BJ (cell line): Measurements from ENCODE around the gene PRDM13. TPM values are rescaled to one million over a fixed set of nuclear protein-coding genes. Genes with fewer than 3 reads are reported as not detected.

Experiments used
- CTCF ChIA-PET: fragments of 350-600 bp; formaldehyde crosslinking; extraction: SDS; loops from one replicate; lab custom pipeline; 2021; ENCODE audit warnings: antibody characterized with exemption, inconsistent platforms; lab: Yijun Ruan, JAX
- POLR2A ChIA-PET: fragments of 300-600 bp; sonication (Branson Sonifier 250); formaldehyde crosslinking; extraction: SDS; loops from one replicate; lab custom pipeline; 2021; ENCODE audit warnings: antibody characterized with exemption; lab: Charles Lee
- DNase-seq: peaks from one replicate; pipeline ENCODE4 v3.0.0-alpha.2; 2011; ENCODE audit warnings: low read depth
- H3K27me3 ChIP-seq: 2 replicates; pipeline ENCODE4 v1.6.0; 2011; ENCODE audit warnings: low read length; ENCODE audit not compliant: control insufficient read depth, insufficient read depth
- H3K36me3 ChIP-seq: 2 replicates; pipeline ENCODE4 v1.5.1; 2011; ENCODE audit warnings: low read length; ENCODE audit not compliant: control insufficient read depth, insufficient read depth
- H3K4me3 ChIP-seq: 2 replicates; pipeline ENCODE4 v1.5.1; 2011; ENCODE audit warnings: low read depth, mild to moderate bottlenecking, control low read depth, low read length
- CTCF ChIP-seq: IDR thresholded peaks from 2 replicates; pipeline ENCODE4 v1.5.1; 2011; ENCODE audit warnings: low read depth, mild to moderate bottlenecking, control low read depth, inconsistent platforms, low read length, moderate library complexity; ENCODE audit not compliant: insufficient read depth
- polyA minus RNA-seq: library from RNA; depleted of rRNA, polyadenylated mRNA; stranded (reverse); fragments of >200 nt; gene quantifications from 2 replicates; pipeline ENCODE4 v1.2.3, GENCODE V29; 2011; rRNA and poly(A)+ RNA removed
- polyA plus RNA-seq: library from polyadenylated mRNA; depleted of rRNA; stranded (reverse); fragments of >200 nt; gene quantifications from 2 replicates; pipeline ENCODE4 v1.2.3, GENCODE V29; 2011; rRNA removed

PRDM13 gene
- polyA plus RNA-seq (not detected in 2 replicates), polyA minus RNA-seq (not detected in 2 replicates)

GRCh38 chr6:99606656-99607415 lies at the start of gene PRDM13:
Gene PRDM13, plus strand, starts transcription at chr6:99606833. Its CDS starts 202 bp downstream, at chr6:99607035.
- ChIA-PET CTCF (no interaction called here), POLR2A (no interaction called here)
- DNase-seq = no peak
- H3K27me3 ChIP-seq = peaks cover 73% of the 10 kb centered on the region
- TF ChIP-seq CTCF = no peak
- H3K36me3 ChIP-seq = no peaks in the 10 kb centered on the region
- no peak within 1 kb of the TSS for H3K4me3 ChIP-seq

- peaks cover 7% of the 10 kb centered on the region for H3K36me3 ChIP-seq
- CTCF ChIA-PET = no interaction called here
- POLR2A ChIA-PET = no interaction called here
Observed at GRCh38 chr6:99559057-99559456, 47.6 kb upstream of the PRDM13 start.

GRCh38 chr6:99560668-99561067 lies 46.0 kb upstream of the PRDM13 start:
- no peak overlapping the region for H3K4me3 ChIP-seq
- CTCF ChIA-PET = no interaction called here
- H3K36me3 ChIP-seq = peaks cover 7% of the 10 kb centered on the region
- H3K27me3 ChIP-seq = no peaks in the 10 kb centered on the region
- TF ChIP-seq CTCF = no peak
- no peak for DNase-seq
- POLR2A ChIA-PET = no interaction called here

More at GRCh38 chr6:99559057-99559456, 47.6 kb upstream of the PRDM13 start:
- no peak for DNase-seq
- no peaks in the 10 kb centered on the region for H3K27me3 ChIP-seq
- H3K4me3 ChIP-seq = no peak overlapping the region
- no peak for TF ChIP-seq CTCF

DNA sequence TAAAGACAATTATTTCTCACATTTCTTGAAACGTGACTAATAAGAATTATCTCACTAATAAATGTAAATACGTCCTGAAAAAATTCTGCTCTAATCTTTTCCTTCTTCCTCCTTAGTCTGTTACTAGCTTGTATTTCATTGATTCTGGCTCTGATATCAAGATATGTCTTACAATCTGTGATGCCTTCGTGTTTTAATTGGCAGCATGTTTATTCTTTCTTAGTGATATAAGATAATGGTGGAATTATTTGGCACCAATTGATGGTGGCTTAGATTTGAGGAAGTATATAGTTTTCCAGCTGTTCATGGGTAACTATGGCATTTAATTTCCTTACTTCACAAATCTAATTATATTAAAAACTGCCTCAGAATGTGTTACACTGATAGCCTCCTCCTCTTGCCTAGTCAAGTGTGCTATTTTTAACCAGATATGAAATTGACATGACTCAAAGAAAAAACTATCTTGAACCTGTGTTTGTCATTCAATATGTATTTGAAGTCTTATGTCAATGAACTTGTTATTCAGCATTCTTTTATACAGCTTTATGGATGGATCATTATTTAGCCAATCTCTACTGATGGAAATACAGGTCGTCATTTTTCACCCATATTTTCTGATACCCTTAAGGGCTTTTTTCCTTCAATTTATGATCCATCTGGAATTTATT lies 43.4 kb upstream of the PRDM13 start:
- ChIA-PET POLR2A (no interaction called here), CTCF (interaction anchor here (1.6 kb wide), 1 partner anchor 41 kb away, joined by 3 read pairs; no protein-coding TSS in a partner anchor)
- DNase-seq = no peak

More for the DNA sequence above, 43.4 kb upstream of the PRDM13 start:
- Histone ChIP-seq H3K27me3 (no peaks in the 10 kb centered on the region), H3K36me3 (peaks cover 1% of the 10 kb centered on the region; the same call in 1 of the 2 replicates), H3K4me3 (no peak overlapping the region)
- no peak for TF ChIP-seq CTCF
